ENCODE data around the gene IZUMO1. TPM values are rescaled to one million over a fixed set of nuclear protein-coding genes. Genes with fewer than 3 reads are reported as not detected.

IZUMO1 gene
- total and polyA plus RNA-seq, 9 of the 15 experiments (the other 6 are each of a cell fraction or from before 2014, with no cell fraction given), result 0.14 to 2.1 (median 0.73) TPM

GRCh38 chr19:48793271-48793670 lies 46.6 kb upstream of the IZUMO1 start:
- in situ Hi-C loops (cut with MboI), result loop anchor here (5.0 to 10.0 kb wide), 3 partner anchors 49 to 432 kb away; no protein-coding TSS in a partner anchor
- no TSS peak for BruUV-seq (replicated peaks)
- Histone ChIP-seq H3K9me1 (ENCODE audit: control insufficient read depth, insufficient read depth, low read length) (no peaks in the 10 kb centered on the region), H3K36me3 (ENCODE audit: control insufficient read depth, insufficient read depth, low read length) (peaks cover 2% of the 10 kb centered on the region; the same call in 1 of the 3 replicates), H3K27ac (ENCODE audit: extremely low read depth, low read depth, low read length) (no peak overlapping the region), H3K4me1 (replicated peaks in 1 of 2; ENCODE audit: control insufficient read depth in 2 of 2, insufficient read depth in 2 of 2, low read length in 2 of 2) (peaks cover 3 to 13% of the 10 kb centered on the region in 2 experiments; a peak in 4 of 5 replicates), H3K4me3 (no peak overlapping the region), H2AFZ (ENCODE audit: low read depth, low read length) (no peak overlapping the region), H3K9me3 (replicated peaks; ENCODE audit: control insufficient read depth, insufficient read depth, low read depth, low read length) (no peaks in the 10 kb centered on the region), H3K27me3 (ENCODE audit: control insufficient read depth in 2 of 2, insufficient read depth in 2 of 2, low read length in 2 of 2) (no peaks in the 10 kb centered on the region), H3K9ac (ENCODE audit: insufficient read depth in 1 of 2, low read depth in 2 of 2, low read length in 2 of 2) (no peak overlapping the region), H3K4me2 (ENCODE audit: insufficient read depth, low read length) (no peak overlapping the region), H3K79me2 (ENCODE audit: control insufficient read depth, insufficient read depth, low read length) (no peaks in the 10 kb centered on the region), H4K20me1 (replicated peaks; ENCODE audit: control insufficient read depth, insufficient read depth, low read length) (no peaks in the 10 kb centered on the region)
- no peak for ATAC-seq
- no peak for FAIRE-seq
- CTCF ChIA-PET (ENCODE audit: low intra/inter-chr PET ratio), result no interaction called here
- 71% methylated on average over 8 of the region's 8 CpGs for WGBS (ENCODE audit: insufficient coverage, low coverage, missing lambda C conversion rate)
- POLR2A ChIA-PET, result interaction anchor here (0.8 to 1.6 kb wide), 2 partner anchors 17 to 54 kb away, joined by 3 to 4 read pairs; partner anchors contain the start of gene BCAT2
- no peak for DNase-seq (ENCODE audit: extremely low read depth in 1 of 4, low spot score in 3 of 4)
- intact Hi-C loops (cut with micrococcal nuclease), result no loop called here
- TF ChIP-seq ZNF444 (CRISPR knock-in tag; IDR thresholded peaks at IDR 0.05) (no peak), CBFA2T2 (conservative IDR thresholded peaks at IDR 0.05) (no peak), SRSF7 (optimal IDR thresholded peaks at IDR 0.05; ENCODE audit: low read depth, low read length) (no peak), LEF1 (IDR thresholded peaks at IDR 0.05) (no peak), ZNF668 (CRISPR knock-in tag; IDR thresholded peaks at IDR 0.05) (no peak), ZNF699 (CRISPR knock-in tag; IDR thresholded peaks at IDR 0.05; ENCODE audit: insufficient replicate concordance) (no peak), NR2C1 (IDR thresholded peaks at IDR 0.05) (no peak), NR2C1 (tag; IDR thresholded peaks at IDR 0.05) (no peak), ZNF584 (CRISPR knock-in tag; IDR thresholded peaks at IDR 0.05; ENCODE audit: low read depth) (no peak), ETV1 (tag; conservative IDR thresholded peaks at IDR 0.05; ENCODE audit: low read depth) (no peak), NELFE (IDR thresholded peaks at IDR 0.05; ENCODE audit: insufficient read depth, insufficient read length) (no peak), RBM39 (optimal IDR thresholded peaks at IDR 0.05; ENCODE audit: low read depth, low read length) (no peak), ZNF707 (CRISPR knock-in tag; conservative IDR thresholded peaks at IDR 0.05) (no peak), SLC30A9 (CRISPR knock-in tag; IDR thresholded peaks at IDR 0.05) (no peak), ZNF253 (CRISPR knock-in tag; conservative IDR thresholded peaks at IDR 0.05) (no peak), CHD2 (IDR thresholded peaks at IDR 0.05; ENCODE audit: low read depth, low read length) (no peak), TAF7 (tag; IDR thresholded peaks at IDR 0.05) (no peak), MEF2D (tag; conservative IDR thresholded peaks at IDR 0.05; ENCODE audit: low read depth) (no peak), SREBF2 (CRISPR knock-in tag; IDR thresholded peaks at IDR 0.05) (no peak), ZNF316 (IDR thresholded peaks at IDR 0.05) (no peak), KLF6 (CRISPR knock-in tag; IDR thresholded peaks at IDR 0.05; ENCODE audit: borderline replicate concordance) (no peak)
